HFF-Myc (cell line): Measurements from ENCODE around the gene TIMM10B.

Experiments
- DNase-seq: peaks from one replicate; pipeline ENCODE4 v3.0.0-alpha.2; 2011; ENCODE audit warnings: low read depth; ENCODE audit errors: extremely low read depth
- H3K4me3 ChIP-seq: replicated peaks from 2 replicates; pipeline ENCODE4 v1.5.1; 2011; ENCODE audit warnings: low read depth, mild to moderate bottlenecking, control low read depth, low read length
- CTCF ChIP-seq: IDR thresholded peaks from 2 replicates; pipeline ENCODE4 v1.5.1; 2012; ENCODE audit warnings: mild to moderate bottlenecking, low read depth, low read length, control low read depth; ENCODE audit errors: missing control alignments

The TIMM10B gene

GRCh38 chr11:6476571-6476970 is 4.7 kb upstream of the TIMM10B start:
- DNase-seq: no peak
- no peak overlapping the region for H3K4me3 ChIP-seq
- TF ChIP-seq CTCF: no peak

GRCh38 chr11:6480299-6480914 is 894 bp upstream of the TIMM10B start:
- DNase-seq: no peak
- no peak for TF ChIP-seq CTCF
- H3K4me3 ChIP-seq: peak overlapping the region; percentile 87

- no peak for DNase-seq
- no peak for TF ChIP-seq CTCF
- peak overlapping the region; percentile 87 for H3K4me3 ChIP-seq
These were observed 599 bp downstream of the TIMM10B start for GRCh38 chr11:6481924-6482275.

- no peak for DNase-seq
- TF ChIP-seq CTCF: no peak
- peak overlapping the region; percentile 87 for H3K4me3 ChIP-seq
These were observed 1.1 kb downstream of the TIMM10B start for GRCh38 chr11:6482441-6482840.

- TF ChIP-seq CTCF: no peak
- DNase-seq: no peak
- H3K4me3 ChIP-seq: peak overlapping the region; percentile 87
These were observed 1.7 kb downstream of the TIMM10B start for GRCh38 chr11:6483015-6483414.

- H3K4me3 ChIP-seq: no peak overlapping the region
- DNase-seq: no peak
- no peak for TF ChIP-seq CTCF
These were observed 4.4 kb downstream of the TIMM10B start for GRCh38 chr11:6485661-6486060.

GRCh38 chr11:6486256-6486655 is 5.0 kb downstream of the TIMM10B start:
- no peak overlapping the region for H3K4me3 ChIP-seq
- TF ChIP-seq CTCF: no peak
- DNase-seq: no peak
